ENCODE results near the gene PROCA1. TPM values are rescaled to one million over a fixed set of nuclear protein-coding genes. Genes with fewer than 3 reads are reported as not detected.
A peak's percentile ranks its signal among the peaks of the same experiment; 100 is the strongest.

Gene PROCA1
- total and polyA plus RNA-seq, 9 of the 15 experiments (the other 6 are each of a cell fraction or from before 2014, with no cell fraction given): 0.78 to 16.2 (median 5.6) TPM

DNA sequence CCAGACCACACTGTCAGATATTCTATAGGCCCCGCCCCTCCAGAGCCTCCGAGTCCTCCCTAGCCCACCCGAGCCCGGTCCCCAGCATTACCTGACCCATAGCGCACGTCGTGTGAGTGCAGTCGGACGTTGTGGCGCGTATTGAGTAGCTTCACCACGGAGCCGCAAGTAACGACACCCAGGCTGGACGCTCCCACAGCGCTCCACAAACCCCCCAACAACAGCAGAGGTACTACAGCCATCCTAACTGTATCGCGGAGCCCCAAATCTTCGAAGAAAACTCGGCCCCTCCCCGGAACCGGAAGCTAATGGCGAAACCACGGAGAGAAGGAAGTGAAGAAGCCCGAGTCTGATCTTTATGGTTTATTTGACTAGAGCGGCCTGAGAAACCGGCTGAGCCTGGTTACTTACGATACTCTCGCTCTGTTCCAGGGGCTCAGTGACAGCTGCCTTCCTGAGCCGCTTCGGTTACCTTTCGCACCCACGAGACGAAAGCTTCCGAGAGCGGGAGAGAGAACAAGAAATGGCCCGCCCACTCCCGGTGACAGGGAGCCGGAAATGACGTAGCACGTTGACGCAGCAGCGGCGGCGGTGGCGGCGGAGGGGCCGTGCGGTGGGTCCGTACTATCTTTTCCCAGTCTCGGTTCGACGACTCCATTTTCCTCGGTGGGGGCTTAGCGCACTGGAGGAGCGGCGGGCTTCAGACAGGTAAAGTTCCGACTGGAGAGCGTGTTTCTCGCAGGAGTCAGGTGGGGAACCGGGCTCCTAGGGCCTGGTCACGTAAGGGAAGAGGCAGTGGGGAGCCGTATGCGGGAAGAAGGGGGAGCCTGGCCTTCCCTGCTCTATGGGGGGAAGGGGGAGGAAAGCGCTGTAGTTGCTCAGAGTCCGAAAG, 49.8 kb downstream of the PROCA1 start, which contains the start of the genes SDF2 and SUPT6H (continued):
- TF ChIP-seq GATAD2B (IDR thresholded peaks at IDR 0.05; ENCODE audit: borderline replicate concordance) (peak; percentile 73; the same call in 1 of the 2 replicates), POLR2A (conservative IDR thresholded peaks at IDR 0.05) (peak; percentile 97), ZNF184 (CRISPR knock-in tag; IDR thresholded peaks at IDR 0.05) (no peak), ZNF197 (CRISPR knock-in tag; IDR thresholded peaks at IDR 0.05; ENCODE audit: low read depth) (no peak), CBFB (CRISPR knock-in tag; IDR thresholded peaks at IDR 0.05) (peak; percentile 67; the same call in 1 of the 2 replicates), NFE2 (IDR thresholded peaks at IDR 0.05; ENCODE audit: low read depth) (peak; percentile 80), CREB5 (CRISPR knock-in tag; IDR thresholded peaks at IDR 0.05) (no peak), NFIC (IDR thresholded peaks at IDR 0.05) (peak; percentile 27), ZKSCAN3 (CRISPR knock-in tag; IDR thresholded peaks at IDR 0.05) (no peak), CEBPB (tag; IDR thresholded peaks at IDR 0.05) (peak; percentile 42; the same call in 1 of the 2 replicates), ZNF699 (CRISPR knock-in tag; IDR thresholded peaks at IDR 0.05; ENCODE audit: insufficient replicate concordance) (no peak), ZBTB34 (CRISPR knock-in tag; IDR thresholded peaks at IDR 0.05) (no peak), TRIM28 (IDR thresholded peaks at IDR 0.05) (peak; percentile 21; the same call in 1 of the 2 replicates), RBM17 (IDR thresholded peaks at IDR 0.05; ENCODE audit: borderline replicate concordance, low read depth, low read length) (no peak), ZBTB1 (CRISPR knock-in tag; IDR thresholded peaks at IDR 0.05; ENCODE audit: borderline replicate concordance, low read depth) (no peak), ZNF717 (CRISPR knock-in tag; IDR thresholded peaks at IDR 0.05) (no peak), HOXB6 (CRISPR knock-in tag; IDR thresholded peaks at IDR 0.05; ENCODE audit: borderline replicate concordance) (no peak), PTBP1 (IDR thresholded peaks at IDR 0.05; ENCODE audit: low read depth, low read length) (no peak)
- TF ChIP-seq, protein P1, sequence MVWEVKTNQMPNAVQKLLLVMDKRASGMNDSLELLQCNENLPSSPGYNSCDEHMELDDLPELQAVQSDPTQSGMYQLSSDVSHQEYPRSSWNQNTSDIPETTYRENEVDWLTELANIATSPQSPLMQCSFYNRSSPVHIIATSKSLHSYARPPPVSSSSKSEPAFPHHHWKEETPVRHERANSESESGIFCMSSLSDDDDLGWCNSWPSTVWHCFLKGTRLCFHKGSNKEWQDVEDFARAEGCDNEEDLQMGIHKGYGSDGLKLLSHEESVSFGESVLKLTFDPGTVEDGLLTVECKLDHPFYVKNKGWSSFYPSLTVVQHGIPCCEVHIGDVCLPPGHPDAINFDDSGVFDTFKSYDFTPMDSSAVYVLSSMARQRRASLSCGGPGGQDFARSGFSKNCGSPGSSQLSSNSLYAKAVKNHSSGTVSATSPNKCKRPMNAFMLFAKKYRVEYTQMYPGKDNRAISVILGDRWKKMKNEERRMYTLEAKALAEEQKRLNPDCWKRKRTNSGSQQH (CRISPR knock-in tag; IDR thresholded peaks at IDR 0.05): 0 out of 2 replicates have a peak, but pooled peaks have one; percentile 7
- TF ChIP-seq, protein P2, sequence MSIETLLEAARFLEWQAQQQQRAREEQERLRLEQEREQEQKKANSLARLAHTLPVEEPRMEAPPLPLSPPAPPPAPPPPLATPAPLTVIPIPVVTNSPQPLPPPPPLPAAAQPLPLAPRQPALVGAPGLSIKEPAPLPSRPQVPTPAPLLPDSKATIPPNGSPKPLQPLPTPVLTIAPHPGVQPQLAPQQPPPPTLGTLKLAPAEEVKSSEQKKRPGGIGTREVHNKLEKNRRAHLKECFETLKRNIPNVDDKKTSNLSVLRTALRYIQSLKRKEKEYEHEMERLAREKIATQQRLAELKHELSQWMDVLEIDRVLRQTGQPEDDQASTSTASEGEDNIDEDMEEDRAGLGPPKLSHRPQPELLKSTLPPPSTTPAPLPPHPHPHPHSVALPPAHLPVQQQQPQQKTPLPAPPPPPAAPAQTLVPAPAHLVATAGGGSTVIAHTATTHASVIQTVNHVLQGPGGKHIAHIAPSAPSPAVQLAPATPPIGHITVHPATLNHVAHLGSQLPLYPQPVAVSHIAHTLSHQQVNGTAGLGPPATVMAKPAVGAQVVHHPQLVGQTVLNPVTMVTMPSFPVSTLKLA (conservative IDR thresholded peaks at IDR 0.05): peak; percentile 88 to 94
- TF ChIP-seq, protein P3, sequence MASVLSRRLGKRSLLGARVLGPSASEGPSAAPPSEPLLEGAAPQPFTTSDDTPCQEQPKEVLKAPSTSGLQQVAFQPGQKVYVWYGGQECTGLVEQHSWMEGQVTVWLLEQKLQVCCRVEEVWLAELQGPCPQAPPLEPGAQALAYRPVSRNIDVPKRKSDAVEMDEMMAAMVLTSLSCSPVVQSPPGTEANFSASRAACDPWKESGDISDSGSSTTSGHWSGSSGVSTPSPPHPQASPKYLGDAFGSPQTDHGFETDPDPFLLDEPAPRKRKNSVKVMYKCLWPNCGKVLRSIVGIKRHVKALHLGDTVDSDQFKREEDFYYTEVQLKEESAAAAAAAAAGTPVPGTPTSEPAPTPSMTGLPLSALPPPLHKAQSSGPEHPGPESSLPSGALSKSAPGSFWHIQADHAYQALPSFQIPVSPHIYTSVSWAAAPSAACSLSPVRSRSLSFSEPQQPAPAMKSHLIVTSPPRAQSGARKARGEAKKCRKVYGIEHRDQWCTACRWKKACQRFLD (CRISPR knock-in tag; IDR thresholded peaks at IDR 0.05): peak; percentile 59; the same call in 1 of the 2 replicates
